BJ (cell line): ENCODE results near the gene ZNF641. TPM values are rescaled to one million over a fixed set of nuclear protein-coding genes. Genes with fewer than 3 reads are reported as not detected.

Source experiments
- CTCF ChIA-PET: fragments of 350-600 bp; formaldehyde crosslinking; extraction: SDS; loops from one replicate; lab custom pipeline; 2021; ENCODE audit warnings: antibody characterized with exemption, inconsistent platforms; lab: Yijun Ruan, JAX
- POLR2A ChIA-PET: fragments of 300-600 bp; sonication (Branson Sonifier 250); formaldehyde crosslinking; extraction: SDS; loops from one replicate; lab custom pipeline; 2021; ENCODE audit warnings: antibody characterized with exemption; lab: Charles Lee
- DNase-seq: peaks from one replicate; pipeline ENCODE4 v3.0.0-alpha.2; 2011; ENCODE audit warnings: low read depth
- H3K27me3 ChIP-seq: 2 replicates; pipeline ENCODE4 v1.6.0; 2011; ENCODE audit warnings: low read length; ENCODE audit not compliant: control insufficient read depth, insufficient read depth
- H3K36me3 ChIP-seq: 2 replicates; pipeline ENCODE4 v1.5.1; 2011; ENCODE audit warnings: low read length; ENCODE audit not compliant: control insufficient read depth, insufficient read depth
- H3K4me3 ChIP-seq: 2 replicates; pipeline ENCODE4 v1.5.1; 2011; ENCODE audit warnings: low read depth, mild to moderate bottlenecking, control low read depth, low read length
- CTCF ChIP-seq: IDR thresholded peaks from 2 replicates; pipeline ENCODE4 v1.5.1; 2011; ENCODE audit warnings: low read depth, mild to moderate bottlenecking, control low read depth, inconsistent platforms, low read length, moderate library complexity; ENCODE audit not compliant: insufficient read depth
- polyA plus RNA-seq: library from polyadenylated mRNA; depleted of rRNA; stranded (reverse); fragments of >200 nt; gene quantifications from 2 replicates; pipeline ENCODE4 v1.2.3, GENCODE V29; 2011

ZNF641 gene
- polyA plus RNA-seq, 1 experiment = 7.6 TPM

DNA sequence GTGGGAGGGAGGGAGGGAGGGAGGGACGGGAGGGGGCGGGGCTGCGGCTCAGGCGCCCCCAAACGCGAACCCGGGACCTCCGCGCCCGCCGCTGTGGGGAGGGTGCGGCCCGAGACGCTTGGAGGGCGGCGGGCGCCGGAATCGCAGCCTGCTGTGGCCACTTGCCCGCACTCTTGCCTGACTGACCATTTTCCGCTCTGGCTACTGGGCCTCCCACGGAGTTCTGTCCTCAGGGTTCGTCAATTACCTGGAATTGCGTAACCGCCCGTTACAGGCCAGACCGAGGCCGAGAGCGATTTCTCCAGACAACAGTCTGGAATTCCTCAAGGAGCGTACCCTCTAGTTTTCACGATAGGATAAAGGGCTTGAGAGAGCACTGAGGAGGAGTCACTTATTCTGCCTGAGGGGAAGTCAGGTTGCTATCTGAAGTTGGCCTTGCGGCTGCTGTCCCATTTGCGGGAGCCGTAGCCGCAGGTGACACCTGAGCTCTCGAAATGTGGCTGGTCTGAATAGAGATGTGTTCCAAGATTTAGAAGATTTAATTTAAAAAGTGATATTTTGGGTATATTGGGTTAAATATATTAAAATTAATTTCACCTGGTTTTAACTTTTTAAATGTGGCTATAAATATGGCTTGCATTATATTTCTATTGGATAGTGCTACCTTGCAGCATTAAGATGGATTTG, 446 bp upstream of the ZNF641 start:
- peak; percentile 13 for DNase-seq
- Histone ChIP-seq H3K27me3 (no peaks in the 10 kb centered on the region), H3K4me3 (peak overlapping the region; percentile 82), H3K36me3 (peaks cover 2% of the 10 kb centered on the region; the same call in 1 of the 2 replicates)
- POLR2A ChIA-PET = no interaction called here
- TF ChIP-seq CTCF = no peak
- CTCF ChIA-PET = no interaction called here

- no peak for TF ChIP-seq CTCF
- CTCF ChIA-PET = no interaction called here
- Histone ChIP-seq H3K4me3 (no peak overlapping the region), H3K27me3 (no peaks in the 10 kb centered on the region), H3K36me3 (peaks cover 5% of the 10 kb centered on the region)
- no peak for DNase-seq
- POLR2A ChIA-PET = no interaction called here
Measured at GRCh38 chr12:48349471-48349870, 1.2 kb downstream of the ZNF641 start.

DNA sequence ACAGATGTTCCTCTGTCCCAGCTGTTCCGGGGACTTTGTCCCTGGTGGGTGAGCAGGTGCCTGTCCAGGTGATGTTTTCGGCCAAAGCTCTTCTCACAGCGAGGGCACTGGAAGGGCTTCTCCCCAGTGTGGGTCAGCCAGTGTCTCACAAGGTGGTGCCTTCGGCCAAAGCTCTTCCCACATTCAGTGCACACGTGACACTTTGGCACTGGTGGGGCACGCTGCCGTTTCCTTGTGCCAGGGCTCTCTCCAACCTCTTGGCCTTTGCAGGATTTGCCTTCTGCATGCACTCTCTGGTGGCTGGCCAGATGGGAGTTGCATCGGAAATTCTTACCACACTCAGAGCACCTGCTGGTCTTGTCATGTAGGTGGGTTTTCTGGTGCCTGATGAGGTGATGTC, 7.7 kb downstream of the ZNF641 start:
- no peak for TF ChIP-seq CTCF
- ChIA-PET POLR2A (no interaction called here), CTCF (interaction anchor here (0.9 kb wide), 1 partner anchor 12 kb away, joined by 3 read pairs; no protein-coding TSS in a partner anchor)
- no peaks in the 10 kb centered on the region for H3K27me3 ChIP-seq
- peaks cover 11% of the 10 kb centered on the region for H3K36me3 ChIP-seq
- DNase-seq = no peak
- no peak overlapping the region for H3K4me3 ChIP-seq

- no peak for DNase-seq
- ChIA-PET POLR2A (no interaction called here), CTCF (no interaction called here)
- H3K4me3 ChIP-seq = no peak overlapping the region
- no peaks in the 10 kb centered on the region for H3K27me3 ChIP-seq
- peaks cover 9% of the 10 kb centered on the region for H3K36me3 ChIP-seq
- no peak for TF ChIP-seq CTCF
Measured at GRCh38 chr12:48340943-48341342, 9.8 kb downstream of the ZNF641 start.

- TF ChIP-seq CTCF = no peak
- Histone ChIP-seq H3K36me3 (peaks cover 7% of the 10 kb centered on the region), H3K4me3 (no peak overlapping the region), H3K27me3 (no peaks in the 10 kb centered on the region)
- ChIA-PET POLR2A (no interaction called here), CTCF (no interaction called here)
- DNase-seq = no peak
Measured at GRCh38 chr12:48339442-48340117, 11.1 kb downstream of the ZNF641 start.
